D721Med (cell line): ENCODE data around the gene PCSK2.

ENCODE experiments used
- DNase-seq: peaks from one replicate; pipeline ENCODE4 v3.0.0; 2011; ENCODE audit warnings: low spot score; ENCODE audit not compliant: insufficient read length
- FAIRE-seq: peaks from 2 replicates; lab custom pipeline; 2011; peaks lifted over from hg19 to GRCh38; lab: Jason Lieb, UNC
- CTCF ChIP-seq: IDR thresholded peaks from 2 replicates; pipeline ENCODE4 v1.5.1; 2012; ENCODE audit warnings: mild to moderate bottlenecking, control low read depth; ENCODE audit not compliant: insufficient read depth; ENCODE audit errors: missing control alignments

Gene PCSK2

GRCh38 chr20:17500271-17500670 lies 273.4 kb downstream of the PCSK2 start:
- DNase-seq = no peak
- FAIRE-seq = no peak
- TF ChIP-seq CTCF = no peak

- DNase-seq = no peak
- no peak for FAIRE-seq
- no peak for TF ChIP-seq CTCF
Measured at GRCh38 chr20:17500826-17501225, 274.0 kb downstream of the PCSK2 start.

DNA sequence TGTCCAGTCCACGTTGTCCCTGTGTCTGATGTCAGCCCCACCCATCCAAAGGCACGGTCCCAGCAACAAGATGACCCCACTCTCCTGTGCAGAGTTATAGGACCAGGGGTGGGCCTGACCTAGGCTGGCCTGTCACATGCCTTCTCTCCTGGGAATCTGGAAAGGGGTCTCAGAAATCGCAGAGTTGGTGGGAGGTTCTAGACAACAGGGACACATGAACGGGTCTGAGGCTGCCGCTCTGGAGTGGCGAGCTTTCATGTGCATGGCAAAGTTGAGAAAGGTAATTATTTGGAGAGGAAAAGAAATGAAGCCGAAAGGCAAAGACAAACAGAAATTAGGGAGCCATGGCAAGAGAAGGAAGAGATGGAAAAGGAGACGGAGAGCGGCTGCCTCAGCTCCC lies 274.9 kb downstream of the PCSK2 start:
- FAIRE-seq = no peak
- DNase-seq = no peak
- no peak for TF ChIP-seq CTCF

- TF ChIP-seq CTCF = no peak
- FAIRE-seq (no peak), DNase-seq (no peak)
Measured at GRCh38 chr20:17502105-17502504, 275.3 kb downstream of the PCSK2 start.

- no peak for FAIRE-seq
- no peak for TF ChIP-seq CTCF
Measured at GRCh38 chr20:17503301-17504065, 276.6 kb downstream of the PCSK2 start.

DNA sequence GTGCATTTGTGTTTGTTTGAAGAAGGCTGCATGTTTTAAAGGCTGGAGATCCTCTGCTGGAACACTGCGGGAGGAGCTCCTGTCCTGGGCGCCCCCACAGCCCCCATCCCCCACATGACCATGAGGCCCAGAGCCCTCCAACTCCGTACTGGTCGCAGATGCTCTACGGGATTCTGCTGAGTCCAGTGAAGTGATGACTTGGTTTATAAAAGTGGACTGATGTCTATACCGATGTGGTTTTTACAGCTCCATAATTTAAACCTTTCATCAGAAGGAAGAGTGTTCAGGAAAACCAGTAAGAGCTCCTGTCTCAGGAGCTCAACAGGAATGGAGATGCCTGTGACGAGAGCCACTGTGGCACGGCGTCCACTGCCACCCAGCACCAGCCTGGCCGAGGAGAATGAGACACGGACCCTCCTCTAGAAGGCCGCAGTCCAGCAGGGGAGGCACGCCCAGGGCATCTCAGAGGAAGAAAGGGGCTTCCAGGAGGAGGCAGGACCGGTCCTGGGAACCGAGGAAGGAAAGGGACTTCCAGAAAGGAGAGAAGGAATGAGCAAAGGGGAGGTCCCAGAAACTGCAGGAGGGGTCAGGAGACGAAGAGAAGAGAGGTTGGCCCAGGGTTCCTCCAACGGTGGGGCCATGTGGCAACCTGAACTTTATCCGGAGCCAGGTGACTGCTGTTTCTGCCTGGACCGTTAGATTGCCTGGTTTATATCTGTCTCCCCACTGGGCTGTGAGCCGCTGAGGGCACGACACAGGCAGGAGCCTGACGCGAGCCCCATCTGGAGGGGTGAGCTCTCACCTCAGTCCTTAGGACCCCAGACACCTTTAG lies 277.4 kb downstream of the PCSK2 start:
- DNase-seq (no peak), FAIRE-seq (no peak)
- TF ChIP-seq CTCF = no peak

More at GRCh38 chr20:17503301-17504065, 276.6 kb downstream of the PCSK2 start:
- DNase-seq = no peak
